ENCODE data around the gene OXA1L. TPM values are rescaled to one million over a fixed set of nuclear protein-coding genes. Genes with fewer than 3 reads are reported as not detected.

OXA1L gene
- polyA plus RNA-seq, 1 donor (not counting 4 experiments of a cell fraction or from before 2014, with no cell fraction given), result 130 TPM

DNA sequence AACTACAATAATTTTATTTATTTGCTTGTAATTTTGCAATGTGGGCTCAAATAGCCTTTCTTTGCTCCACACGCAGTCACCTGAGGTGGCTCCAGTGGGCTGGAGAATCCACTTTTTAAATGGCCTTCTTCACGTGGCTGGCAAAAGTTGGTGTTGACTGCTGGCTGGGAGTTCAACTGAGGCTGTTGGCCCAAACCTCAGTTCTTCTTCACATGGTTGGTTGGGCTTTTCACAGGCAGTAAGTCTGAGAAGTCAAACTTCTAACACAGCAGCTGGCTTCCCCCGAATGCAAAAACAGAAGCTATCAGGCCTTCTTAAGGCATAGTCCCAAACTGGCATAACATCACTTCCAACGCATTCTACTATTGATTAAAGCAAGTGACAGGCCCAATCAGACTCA lies 2.1 kb upstream of the OXA1L start:
- Histone ChIP-seq H3K36me3 (ENCODE audit: control insufficient read depth in 2 of 2, extremely low read depth in 1 of 2, insufficient read depth in 2 of 2, low read length in 2 of 2) (peaks cover 3 to 10% of the 10 kb centered on the region in 2 experiments), H2AFZ (ENCODE audit: control insufficient read depth, low read length) (no peak overlapping the region), H3K9me3 (ENCODE audit: control insufficient read depth, low read depth, low read length) (no peaks in the 10 kb centered on the region), H3K27me3 (ENCODE audit: control insufficient read depth, extremely low read depth, insufficient read depth, low read length) (no peaks in the 10 kb centered on the region), H3K4me2 (ENCODE audit: control insufficient read depth, extremely low read depth, insufficient read depth, low read depth, low read length) (no peak overlapping the region), H3K9ac (ENCODE audit: control insufficient read depth, extremely low read depth, insufficient read depth, low read length) (no peak overlapping the region), H4K20me1 (ENCODE audit: control insufficient read depth, extremely low read depth, insufficient read depth, low read length) (no peaks in the 10 kb centered on the region), H3K27ac (ENCODE audit: control insufficient read depth, insufficient read depth, low read length) (no peak overlapping the region), H3K9me1 (ENCODE audit: control insufficient read depth, extremely low read depth, insufficient read depth, low read length) (no peaks in the 10 kb centered on the region), H3K79me2 (ENCODE audit: control insufficient read depth, insufficient read depth, low read length) (peaks cover 24% of the 10 kb centered on the region), H3K4me1 (ENCODE audit: control insufficient read depth, extremely low read depth, insufficient read depth, low read length) (peaks cover 16% of the 10 kb centered on the region), H3K4me3 (ENCODE audit: control insufficient read depth in 2 of 3, extremely low read depth in 1 of 3, insufficient read depth in 2 of 3, low read depth in 1 of 3, low read length in 3 of 3) (no peak overlapping the region)
- no peak for DNase-seq (ENCODE audit: low read depth, low spot score)
- FAIRE-seq, result no peak
- dilution Hi-C loops (cut with MboI; ENCODE audit: extremely low pct_ligation_motif_present, low sequenced_read_pairs), result no loop called here
- no peak for TF ChIP-seq EZH2 (IDR thresholded peaks at IDR 0.05; ENCODE audit: low read length)
- TF ChIP-seq, protein P1, sequence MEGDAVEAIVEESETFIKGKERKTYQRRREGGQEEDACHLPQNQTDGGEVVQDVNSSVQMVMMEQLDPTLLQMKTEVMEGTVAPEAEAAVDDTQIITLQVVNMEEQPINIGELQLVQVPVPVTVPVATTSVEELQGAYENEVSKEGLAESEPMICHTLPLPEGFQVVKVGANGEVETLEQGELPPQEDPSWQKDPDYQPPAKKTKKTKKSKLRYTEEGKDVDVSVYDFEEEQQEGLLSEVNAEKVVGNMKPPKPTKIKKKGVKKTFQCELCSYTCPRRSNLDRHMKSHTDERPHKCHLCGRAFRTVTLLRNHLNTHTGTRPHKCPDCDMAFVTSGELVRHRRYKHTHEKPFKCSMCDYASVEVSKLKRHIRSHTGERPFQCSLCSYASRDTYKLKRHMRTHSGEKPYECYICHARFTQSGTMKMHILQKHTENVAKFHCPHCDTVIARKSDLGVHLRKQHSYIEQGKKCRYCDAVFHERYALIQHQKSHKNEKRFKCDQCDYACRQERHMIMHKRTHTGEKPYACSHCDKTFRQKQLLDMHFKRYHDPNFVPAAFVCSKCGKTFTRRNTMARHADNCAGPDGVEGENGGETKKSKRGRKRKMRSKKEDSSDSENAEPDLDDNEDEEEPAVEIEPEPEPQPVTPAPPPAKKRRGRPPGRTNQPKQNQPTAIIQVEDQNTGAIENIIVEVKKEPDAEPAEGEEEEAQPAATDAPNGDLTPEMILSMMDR (optimal IDR thresholded peaks at IDR 0.05 in 1 of 3, IDR thresholded peaks at IDR 0.05 in 1 of 3, conservative IDR thresholded peaks at IDR 0.05 in 1 of 3; ENCODE audit: extremely low read depth in 1 of 3, insufficient read depth in 2 of 3, low read length in 3 of 3), result no peak

DNA sequence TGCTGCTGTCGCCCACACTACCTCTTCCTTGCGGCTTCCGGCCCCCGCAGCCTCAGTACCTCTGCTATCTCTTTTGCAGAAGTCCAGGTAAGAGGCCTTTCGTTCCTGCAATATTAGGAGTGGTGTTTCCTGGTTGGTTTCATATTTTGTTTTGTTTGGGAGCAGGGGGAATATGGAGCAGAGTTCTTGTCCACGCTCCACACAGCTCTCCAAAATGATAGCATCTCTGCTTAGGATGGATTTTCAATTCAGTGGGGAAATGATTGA lies 768 bp downstream of the OXA1L start:
- H3K27me3 ChIP-seq (ENCODE audit: control insufficient read depth, extremely low read depth, insufficient read depth, low read length), result no peaks in the 10 kb centered on the region
- TF ChIP-seq EZH2 (IDR thresholded peaks at IDR 0.05; ENCODE audit: low read length), result no peak
- TF ChIP-seq, protein P1 (optimal IDR thresholded peaks at IDR 0.05 in 1 of 3, IDR thresholded peaks at IDR 0.05 in 1 of 3, conservative IDR thresholded peaks at IDR 0.05 in 1 of 3; ENCODE audit: extremely low read depth in 1 of 3, insufficient read depth in 2 of 3, low read length in 3 of 3), result no peak
- H2AFZ ChIP-seq (ENCODE audit: control insufficient read depth, low read length), result peak overlapping the region; percentile 98
- H3K4me1 ChIP-seq (ENCODE audit: control insufficient read depth, extremely low read depth, insufficient read depth, low read length), result peaks cover 16% of the 10 kb centered on the region
- H3K4me3 ChIP-seq (ENCODE audit: control insufficient read depth in 2 of 3, extremely low read depth in 1 of 3, insufficient read depth in 2 of 3, low read depth in 1 of 3, low read length in 3 of 3), result peak overlapping the region; percentile 80 to 93 (median 82)
- FAIRE-seq (no peak), DNase-seq (ENCODE audit: low read depth, low spot score) (no peak)
- dilution Hi-C loops (cut with MboI; ENCODE audit: extremely low pct_ligation_motif_present, low sequenced_read_pairs), result no loop called here
- H3K9me3 ChIP-seq (ENCODE audit: control insufficient read depth, low read depth, low read length), result no peaks in the 10 kb centered on the region
- H3K79me2 ChIP-seq (ENCODE audit: control insufficient read depth, insufficient read depth, low read length), result peaks cover 24% of the 10 kb centered on the region
- H3K9me1 ChIP-seq (ENCODE audit: control insufficient read depth, extremely low read depth, insufficient read depth, low read length), result no peaks in the 10 kb centered on the region
- peak overlapping the region; percentile 90 for H3K4me2 ChIP-seq (ENCODE audit: control insufficient read depth, extremely low read depth, insufficient read depth, low read depth, low read length)
- peaks cover 23 to 27% of the 10 kb centered on the region in 2 experiments for H3K36me3 ChIP-seq (ENCODE audit: control insufficient read depth in 2 of 2, extremely low read depth in 1 of 2, insufficient read depth in 2 of 2, low read length in 2 of 2)
- H4K20me1 ChIP-seq (ENCODE audit: control insufficient read depth, extremely low read depth, insufficient read depth, low read length), result no peaks in the 10 kb centered on the region
- peak overlapping the region; percentile 93 for H3K9ac ChIP-seq (ENCODE audit: control insufficient read depth, extremely low read depth, insufficient read depth, low read length)
- peak overlapping the region; percentile 97 for H3K27ac ChIP-seq (ENCODE audit: control insufficient read depth, insufficient read depth, low read length)

Data from keratinocyte (primary cell).